Stimulated activated CD8-positive, alpha-beta memory T cell treated with anti-CD3 and anti-CD28 coated beads, Interleukin-12 subunit alpha, Interleukin-12 subunit beta, amount 100 ng/mL, for 24 hours (primary cell): ENCODE results near the gene SZT2.
"Not testable (repeated sequence)": the region's sequence is repeated elsewhere in the genome, so short reads cannot be mapped to it uniquely, and the experiment has no call there.

Source experiments
- DNase-seq: peaks from one replicate; pipeline ENCODE4 v3.0.0-alpha.2; 2020; ENCODE audit errors: extremely low read depth

Gene SZT2

GRCh38 chr1:43363283-43363934 lies 26.3 kb upstream of the SZT2 start:
- DNase-seq = no peak

- no peak for DNase-seq
These were observed 25.7 kb upstream of the SZT2 start for GRCh38 chr1:43363935-43364525.

- no peak for DNase-seq
These were observed 24.0 kb upstream of the SZT2 start for GRCh38 chr1:43365678-43366077.

GRCh38 chr1:43366179-43366578 lies 23.5 kb upstream of the SZT2 start:
- no peak for DNase-seq

GRCh38 chr1:43366601-43367025 lies 23.1 kb upstream of the SZT2 start:
- DNase-seq = no peak

- DNase-seq = no peak
These were observed 22.4 kb upstream of the SZT2 start for GRCh38 chr1:43367026-43367903.

- peak; percentile 80 for DNase-seq
These were observed 21.6 kb upstream of the SZT2 start, which contains the start of gene ELOVL1 for GRCh38 chr1:43367904-43368645. ELOVL1 (minus strand) TSS chr1:43368011; CDS start chr1:43365609, 2,402 bp downstream.

GRCh38 chr1:43368646-43369020 lies 21.1 kb upstream of the SZT2 start:
- DNase-seq = no peak

GRCh38 chr1:43369779-43370178 lies 19.9 kb upstream of the SZT2 start:
- DNase-seq = not testable (repeated sequence)

GRCh38 chr1:43370564-43370963 lies 19.1 kb upstream of the SZT2 start:
- DNase-seq = no peak

- DNase-seq = no peak
These were observed 17.5 kb upstream of the SZT2 start for GRCh38 chr1:43372172-43372571.

GRCh38 chr1:43373066-43373940 lies 16.4 kb upstream of the SZT2 start:
- DNase-seq = no peak

- no peak for DNase-seq
These were observed 12.9 kb upstream of the SZT2 start for GRCh38 chr1:43376723-43377235.

- no peak for DNase-seq
These were observed 11.9 kb upstream of the SZT2 start for GRCh38 chr1:43377831-43378230.

- DNase-seq = no peak
These were observed 10.2 kb upstream of the SZT2 start for GRCh38 chr1:43379476-43379875.

- no peak for DNase-seq
These were observed 8.1 kb upstream of the SZT2 start for GRCh38 chr1:43381612-43382011.

GRCh38 chr1:43382027-43382779 lies 7.5 kb upstream of the SZT2 start:
- no peak for DNase-seq

- no peak for DNase-seq
These were observed 6.2 kb upstream of the SZT2 start for GRCh38 chr1:43383449-43383848.

GRCh38 chr1:43386676-43387075 lies 3.0 kb upstream of the SZT2 start:
- no peak for DNase-seq

- no peak for DNase-seq
These were observed 1.6 kb upstream of the SZT2 start for GRCh38 chr1:43387976-43388599.
